SIG-M5 treated with dmso at 0.1 percent for 504 hours (cell line): ENCODE measurements around the gene UBAC2.
A peak's percentile ranks its signal among the peaks of the same experiment; 100 is the strongest.
"Not testable (repeated sequence)": the region's sequence is repeated elsewhere in the genome, so short reads cannot be mapped to it uniquely, and the experiment has no call there.

Experiments
- DNase-seq: peaks from one replicate; lab custom pipeline; 2025; ENCODE audit not compliant: unreplicated experiment; lab: John Stamatoyannopoulos, UW

The UBAC2 gene

GRCh38 chr13:99211421-99212035 is 10.9 kb downstream of the UBAC2 start:
- DNase-seq: no peak

- no peak for DNase-seq
These were observed 13.6 kb downstream of the UBAC2 start for GRCh38 chr13:99214232-99214631.

- no peak for DNase-seq
These were observed 14.1 kb downstream of the UBAC2 start for GRCh38 chr13:99214731-99215130.

GRCh38 chr13:99215184-99215830 is 14.7 kb downstream of the UBAC2 start:
- DNase-seq: no peak

- DNase-seq: no peak
These were observed 16.9 kb downstream of the UBAC2 start for GRCh38 chr13:99217461-99218110.

GRCh38 chr13:99218126-99218525 is 17.5 kb downstream of the UBAC2 start:
- DNase-seq: no peak

GRCh38 chr13:99218545-99218944 is 17.9 kb downstream of the UBAC2 start:
- DNase-seq: no peak

- no peak for DNase-seq
These were observed 18.3 kb downstream of the UBAC2 start for GRCh38 chr13:99218969-99219368.

GRCh38 chr13:99220199-99220935 is 19.7 kb downstream of the UBAC2 start:
- peak; percentile 43 for DNase-seq

- no peak for DNase-seq
These were observed 21.0 kb downstream of the UBAC2 start for GRCh38 chr13:99221567-99222239.

- DNase-seq: no peak
These were observed 22.9 kb downstream of the UBAC2 start for GRCh38 chr13:99223587-99223986.

GRCh38 chr13:99224021-99224420 is 23.4 kb downstream of the UBAC2 start:
- peak; percentile 72 for DNase-seq

- peak; percentile 94 for DNase-seq
These were observed 24.4 kb downstream of the UBAC2 start for GRCh38 chr13:99225078-99225477.

- no peak for DNase-seq
These were observed 25.9 kb downstream of the UBAC2 start for GRCh38 chr13:99226513-99226912.

- DNase-seq: no peak
These were observed 26.8 kb downstream of the UBAC2 start for GRCh38 chr13:99227331-99227900.

- peak; percentile 99 for DNase-seq
These were observed 27.4 kb downstream of the UBAC2 start for GRCh38 chr13:99227909-99228688.

GRCh38 chr13:99228737-99229691 is 28.4 kb downstream of the UBAC2 start:
- peak; percentile 90 for DNase-seq

- DNase-seq: not testable (repeated sequence)
These were observed 29.9 kb downstream of the UBAC2 start for GRCh38 chr13:99230588-99230987.

GRCh38 chr13:99230991-99231390 is 30.3 kb downstream of the UBAC2 start:
- no peak for DNase-seq
